ENCODE measurements around the gene FABP1.
A peak's percentile ranks its signal among the peaks of the same experiment; 100 is the strongest.

Gene FABP1

GRCh38 chr2:88127888-88128653 is at the start of gene FABP1:
FABP1 (minus strand) TSS chr2:88128062; CDS start chr2:88128017, 45 bp downstream.
- DNase-seq = no peak

GRCh38 chr2:88177556-88177955 is 49.7 kb upstream of the FABP1 start:
- DNase-seq = no peak

GRCh38 chr2:88176352-88176984 is 48.6 kb upstream of the FABP1 start:
- peak in 2 of 3 experiments; percentile 2 to 63 for DNase-seq

GRCh38 chr2:88172882-88173281 is 45.0 kb upstream of the FABP1 start:
- DNase-seq = no peak

GRCh38 chr2:88171966-88172365 is 44.1 kb upstream of the FABP1 start:
- no peak for DNase-seq

GRCh38 chr2:88170472-88170892 is 42.6 kb upstream of the FABP1 start:
- DNase-seq = no peak

GRCh38 chr2:88168386-88168785 is 40.5 kb upstream of the FABP1 start:
- DNase-seq = no peak

GRCh38 chr2:88167740-88168139 is 39.9 kb upstream of the FABP1 start:
- no peak for DNase-seq

- no peak for DNase-seq
These were observed 37.6 kb upstream of the FABP1 start for GRCh38 chr2:88165332-88166003.

GRCh38 chr2:88161446-88162244 is 33.8 kb upstream of the FABP1 start:
- no peak for DNase-seq

GRCh38 chr2:88160517-88160916 is 32.7 kb upstream of the FABP1 start:
- no peak for DNase-seq

GRCh38 chr2:88159955-88160415 is 32.1 kb upstream of the FABP1 start:
- DNase-seq = peak; percentile 23 to 67 (median 57)

- no peak for DNase-seq
These were observed 31.6 kb upstream of the FABP1 start for GRCh38 chr2:88159481-88159880.

GRCh38 chr2:88148929-88149438 is 21.1 kb upstream of the FABP1 start:
- no peak for DNase-seq

- DNase-seq = no peak
These were observed 19.3 kb upstream of the FABP1 start for GRCh38 chr2:88147145-88147544.

- DNase-seq = no peak
These were observed 18.7 kb upstream of the FABP1 start for GRCh38 chr2:88146590-88146989.

GRCh38 chr2:88144914-88145497 is 17.1 kb upstream of the FABP1 start:
- no peak for DNase-seq

GRCh38 chr2:88144271-88144670 is 16.4 kb upstream of the FABP1 start:
- DNase-seq = no peak

- no peak for DNase-seq
These were observed 14.1 kb upstream of the FABP1 start for GRCh38 chr2:88141952-88142351.

GRCh38 chr2:88139804-88140203 is 11.9 kb upstream of the FABP1 start:
- no peak for DNase-seq

GRCh38 chr2:88139203-88139702 is 11.4 kb upstream of the FABP1 start:
- no peak for DNase-seq

GRCh38 chr2:88137833-88138232 is 10.0 kb upstream of the FABP1 start:
- no peak for DNase-seq
